GM21786 (cell line): ENCODE results near the gene BTBD16.

Experiments used
- ATAC-seq: cut with Tn5 transposase; IDR thresholded peaks from one replicate; pipeline ENCODE4 v1.9.1; 2021; ENCODE audit not compliant: unreplicated experiment

The BTBD16 gene

DNA sequence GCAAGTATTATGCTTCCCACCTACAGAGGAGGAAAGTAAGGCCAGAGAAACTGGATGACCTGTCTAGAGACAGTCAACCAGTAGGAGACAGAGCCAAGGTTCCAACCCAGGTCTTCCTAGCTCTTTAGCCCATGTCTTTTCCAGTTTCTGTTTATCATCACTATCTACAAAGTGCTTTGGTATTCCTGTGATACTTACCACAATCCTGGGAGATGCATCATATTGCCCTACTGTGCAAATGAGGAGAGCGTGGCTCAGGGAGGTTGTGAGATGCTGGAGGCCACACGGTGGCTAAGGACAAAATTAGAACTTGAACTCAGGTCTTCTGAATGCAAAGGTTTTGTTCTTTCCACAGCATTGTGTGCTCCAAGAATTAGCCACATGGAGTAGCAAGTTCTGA is 92.2 kb downstream of the BTBD16 start:
- no peak for ATAC-seq

DNA sequence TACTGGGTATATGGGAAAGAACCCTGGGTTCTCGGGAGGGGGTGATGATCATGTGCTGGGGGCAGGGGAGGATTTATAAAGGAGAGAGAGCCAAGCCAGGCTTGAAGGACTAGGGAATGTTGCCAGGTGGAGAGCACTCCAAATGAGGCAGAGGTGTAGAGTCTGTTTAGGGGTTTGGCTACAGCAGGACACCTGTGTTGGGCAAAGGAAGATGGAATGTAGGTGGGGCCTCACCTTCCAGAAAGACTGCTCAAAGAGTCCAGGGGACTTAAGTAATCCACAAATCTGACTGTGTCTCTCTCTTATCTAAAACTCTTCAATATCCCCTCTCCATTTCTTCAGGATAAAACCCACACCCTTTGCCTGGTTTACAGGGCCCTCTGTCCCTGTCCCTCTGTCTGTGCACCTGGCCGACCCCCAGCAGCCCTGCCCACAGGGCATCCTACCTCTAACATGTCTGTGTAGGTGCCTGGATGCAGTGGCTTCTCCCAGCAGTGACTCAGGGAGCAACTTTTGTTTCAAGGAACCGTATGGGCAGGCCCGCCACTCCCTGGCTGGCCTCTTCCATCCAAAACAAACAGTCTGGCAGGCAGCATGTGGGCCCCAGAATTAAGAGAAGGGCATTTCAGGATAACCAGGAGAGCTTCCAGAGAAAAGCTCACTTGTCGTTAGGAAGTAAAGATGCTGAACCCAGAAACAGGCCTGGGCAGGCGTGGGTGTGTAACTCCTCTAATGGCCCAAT is 92.8 kb downstream of the BTBD16 start:
- ATAC-seq = no peak

DNA sequence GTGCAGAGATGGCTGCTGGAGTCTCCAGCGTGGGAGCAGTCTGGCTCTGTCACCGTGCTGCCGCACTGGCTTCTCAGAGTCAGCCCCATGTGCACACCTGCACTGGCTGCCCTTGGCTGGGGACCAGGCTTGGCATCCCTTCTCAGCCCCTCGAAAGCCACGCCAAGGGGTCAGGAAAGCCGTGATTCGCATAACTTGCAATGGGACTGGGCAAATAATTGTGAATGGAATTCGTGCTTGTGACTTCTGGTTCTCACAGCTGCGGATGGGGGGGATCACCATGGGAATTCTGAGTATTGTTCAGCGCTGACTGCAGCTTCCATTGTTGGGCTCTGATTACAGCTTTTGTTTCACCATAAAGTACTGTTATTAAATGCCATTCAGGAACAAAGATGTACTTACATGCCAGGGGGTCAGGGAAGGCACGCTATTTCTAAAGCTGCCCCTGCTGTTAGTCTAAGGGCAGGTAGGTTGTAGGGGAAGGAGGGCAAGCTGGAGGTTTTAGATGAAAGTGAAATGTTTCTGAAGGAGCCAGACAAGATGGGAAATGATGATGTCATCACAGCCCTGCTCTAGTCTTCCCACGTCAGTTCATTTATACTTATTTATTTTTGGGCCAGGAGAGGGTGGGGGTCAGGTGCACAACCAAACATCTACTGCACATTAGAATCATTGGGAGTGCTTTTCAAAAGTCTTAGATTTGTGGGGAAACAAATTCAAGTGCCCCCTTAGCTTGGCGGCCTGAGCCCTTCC is 97.6 kb downstream of the BTBD16 start:
- no peak for ATAC-seq

DNA sequence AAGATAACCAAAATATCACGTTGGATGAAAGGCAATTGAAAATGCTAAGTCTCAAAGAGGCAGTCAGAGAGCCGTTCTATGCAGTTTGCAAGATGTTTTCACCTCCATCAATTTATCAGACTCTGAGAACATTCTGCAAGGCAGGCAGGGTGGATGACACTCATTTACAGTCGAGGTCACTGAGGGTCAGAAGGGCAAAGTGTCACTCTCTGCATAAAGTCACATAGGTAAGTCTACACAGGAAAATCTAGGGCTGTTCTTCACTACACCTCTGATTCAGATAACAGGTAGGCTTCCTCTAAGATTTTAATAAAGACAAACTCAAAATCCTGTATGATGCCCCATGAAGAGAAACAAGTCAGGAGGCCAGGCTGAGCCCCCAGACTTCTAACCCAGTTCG is 102.0 kb downstream of the BTBD16 start:
- ATAC-seq = no peak

DNA sequence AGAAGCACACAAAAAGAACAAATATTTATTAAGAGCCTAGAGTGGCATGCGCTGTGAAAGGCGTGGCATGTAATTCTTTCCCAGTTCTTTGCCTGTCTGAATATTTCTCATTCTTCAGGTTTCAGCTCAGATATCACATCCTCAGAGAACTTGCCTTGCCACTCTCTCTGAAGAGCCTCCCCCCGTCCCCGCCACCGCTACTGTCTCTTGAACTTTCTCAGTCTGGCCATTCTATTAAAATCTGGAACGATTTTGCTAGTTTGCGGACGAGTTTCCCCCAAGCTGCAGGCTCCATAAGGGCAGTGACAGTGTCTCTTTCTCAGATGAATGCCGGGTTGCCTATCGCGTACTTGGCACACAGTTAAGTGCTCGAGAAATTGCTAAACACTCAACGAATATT is 102.6 kb downstream of the BTBD16 start:
- ATAC-seq = no peak

DNA sequence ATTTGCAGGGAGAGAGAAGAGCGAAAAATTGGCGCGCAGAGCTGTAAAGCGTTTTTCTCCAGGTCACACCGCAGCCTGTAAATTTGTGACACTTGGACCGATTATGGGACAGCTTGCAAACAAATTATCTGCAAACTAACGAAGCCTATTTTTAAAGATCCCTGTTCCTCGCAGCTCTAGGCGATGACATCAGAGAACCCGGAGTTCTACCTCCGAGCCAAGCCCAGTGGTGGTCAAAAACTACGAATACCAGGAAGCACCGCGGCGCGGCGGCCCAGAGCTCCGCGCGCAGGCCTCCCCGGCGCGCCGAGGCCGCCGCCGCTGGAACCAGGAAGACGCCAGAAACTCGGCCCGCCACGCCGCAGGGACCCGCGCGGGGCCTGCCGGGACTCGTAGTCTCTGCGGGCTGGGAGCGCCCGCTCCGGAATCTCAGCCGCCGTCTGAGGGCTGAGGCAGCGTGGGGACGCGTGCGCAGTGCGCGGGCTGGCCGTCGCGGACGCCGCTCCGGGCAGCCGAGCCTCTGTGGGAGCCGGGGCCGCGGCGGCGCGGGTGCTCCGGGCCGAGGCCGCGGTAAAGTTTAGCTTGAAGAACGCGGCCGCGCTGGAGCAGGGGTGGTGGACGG is 103.3 kb downstream of the BTBD16 start, which contains the start of gene PLEKHA1:
Gene PLEKHA1 (plus strand): TSS at position 472 of the 622 bp plus-strand sequence. CDS start 18,493 bp downstream, outside the sequence.
- ATAC-seq = peak; percentile 84

DNA sequence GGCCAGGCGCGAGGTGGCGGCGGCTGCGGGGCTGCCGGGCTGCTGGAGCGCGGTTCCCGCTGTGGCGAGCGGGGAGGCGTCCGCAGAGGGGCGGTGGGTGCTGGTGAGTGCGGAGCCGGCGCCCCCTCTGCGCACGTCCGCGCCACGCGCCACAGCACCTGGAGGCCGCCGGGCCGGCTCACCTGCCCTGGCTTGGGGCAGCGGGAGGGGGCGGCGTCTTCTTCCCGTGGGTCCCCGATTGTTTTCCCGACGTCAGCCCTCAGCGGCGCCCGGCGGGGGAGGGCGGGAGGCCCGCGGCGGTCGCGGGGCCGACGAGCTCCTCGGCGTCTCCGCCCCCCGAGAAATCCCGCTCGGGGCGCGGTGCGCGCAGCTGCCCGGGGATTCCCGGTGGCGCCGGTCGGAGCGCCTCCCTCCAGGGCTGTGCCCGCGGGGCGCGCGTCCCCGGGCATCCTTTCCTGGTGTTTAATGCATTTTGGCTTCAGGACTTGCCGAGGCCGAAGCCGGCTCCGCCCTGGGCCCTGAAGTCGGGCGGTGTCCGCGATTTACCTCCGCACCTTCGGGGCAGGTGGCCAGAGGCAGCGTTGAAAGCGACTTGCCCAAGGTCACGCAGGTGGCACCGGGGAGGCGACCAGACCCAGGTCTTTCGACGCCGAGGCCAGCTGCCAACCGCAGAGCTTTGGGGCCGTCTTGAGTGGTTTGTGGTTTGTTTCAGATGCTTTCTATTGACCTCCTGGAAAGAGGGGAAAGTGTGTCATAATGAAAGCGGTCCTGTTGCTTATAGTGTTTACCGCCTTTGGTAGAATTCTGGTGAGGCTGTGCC is 104.0 kb downstream of the BTBD16 start:
- ATAC-seq = peak; percentile 61

DNA sequence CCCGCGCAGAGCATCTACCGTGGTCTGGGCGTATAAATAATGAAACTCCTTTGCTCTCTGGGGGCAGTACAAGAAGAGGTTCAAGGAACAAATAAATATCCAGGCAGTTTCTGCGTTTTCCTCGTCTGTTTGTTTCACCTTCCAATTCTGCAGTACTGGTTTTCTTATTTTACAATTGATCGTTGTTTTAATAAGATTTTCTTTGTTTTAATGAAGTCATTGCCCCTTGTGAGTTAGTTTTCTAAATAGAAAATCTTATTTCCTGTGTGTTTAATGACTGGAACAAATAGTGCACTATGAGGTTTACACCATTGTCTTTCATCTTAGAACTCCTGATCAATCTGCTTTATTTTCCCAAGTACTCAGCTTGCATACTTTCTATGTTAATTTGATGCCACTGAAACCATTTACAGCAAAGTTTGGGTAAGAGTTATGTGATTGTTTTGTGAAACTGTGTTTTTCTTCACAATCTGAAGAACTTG is 104.6 kb downstream of the BTBD16 start:
- no peak for ATAC-seq

DNA sequence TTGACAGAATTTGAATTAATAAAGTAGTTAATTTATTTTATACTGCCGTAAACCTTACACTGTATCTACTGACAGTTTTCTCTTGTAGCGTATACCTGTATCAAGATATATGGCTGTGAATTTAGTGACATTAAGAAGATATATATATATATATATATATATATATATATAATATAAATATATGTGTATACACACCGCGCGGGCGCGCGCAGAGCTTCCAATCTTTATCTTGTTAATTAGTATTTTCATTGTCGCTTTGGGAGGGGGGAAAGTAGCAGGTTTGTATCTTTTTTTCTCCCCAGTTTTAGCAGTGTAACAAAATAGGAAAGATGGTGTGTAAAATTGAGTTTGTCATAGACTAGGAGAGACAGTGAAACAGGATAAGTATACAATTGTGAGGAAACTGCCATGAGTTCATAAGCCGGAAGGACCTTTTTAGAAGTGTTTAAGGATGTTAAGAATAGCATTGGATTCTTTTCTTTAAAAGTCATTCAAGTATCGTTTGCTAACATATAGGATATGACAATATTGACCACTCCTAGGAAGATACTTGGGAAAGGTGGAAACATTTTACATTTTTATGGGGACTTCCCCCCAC is 105.4 kb downstream of the BTBD16 start:
- no peak for ATAC-seq

DNA sequence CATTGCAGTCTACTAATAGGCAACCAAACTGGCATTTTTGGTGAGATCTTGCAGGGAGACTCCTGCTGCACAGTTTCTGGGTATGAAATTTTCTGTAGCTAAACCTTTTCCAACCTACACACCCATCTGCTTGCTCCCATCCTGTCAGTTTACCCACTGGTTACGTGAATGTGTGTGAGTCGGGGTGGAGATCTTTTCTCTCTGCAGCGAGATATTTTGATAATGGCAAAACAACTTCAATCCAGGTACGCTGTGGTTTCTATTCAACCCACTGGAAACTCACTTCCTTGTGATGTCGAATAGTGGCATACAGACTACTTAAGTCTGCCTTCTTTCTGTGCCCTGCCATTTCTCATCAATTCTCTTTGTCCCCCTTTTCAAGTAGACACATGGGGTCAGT is 107.9 kb downstream of the BTBD16 start:
- no peak for ATAC-seq

DNA sequence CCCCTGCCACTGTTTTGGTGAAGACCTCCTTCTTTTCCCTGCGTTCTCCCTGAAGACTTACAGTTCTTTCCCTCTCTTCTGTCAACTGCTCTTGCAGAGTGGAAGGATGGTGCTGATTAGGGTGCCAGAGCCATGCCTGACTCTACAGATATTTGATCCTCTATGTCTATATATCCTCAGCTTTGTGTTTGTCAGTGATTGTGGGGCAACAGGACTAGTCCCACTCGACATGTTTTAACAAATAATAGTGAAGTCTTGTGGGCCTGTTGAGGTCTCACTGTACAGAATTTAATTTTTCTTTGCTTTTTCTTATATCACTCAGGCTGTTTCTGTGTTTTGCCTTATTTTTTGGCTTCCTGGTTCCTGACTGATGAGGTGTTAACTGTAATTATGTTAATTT is 108.4 kb downstream of the BTBD16 start:
- no peak for ATAC-seq

DNA sequence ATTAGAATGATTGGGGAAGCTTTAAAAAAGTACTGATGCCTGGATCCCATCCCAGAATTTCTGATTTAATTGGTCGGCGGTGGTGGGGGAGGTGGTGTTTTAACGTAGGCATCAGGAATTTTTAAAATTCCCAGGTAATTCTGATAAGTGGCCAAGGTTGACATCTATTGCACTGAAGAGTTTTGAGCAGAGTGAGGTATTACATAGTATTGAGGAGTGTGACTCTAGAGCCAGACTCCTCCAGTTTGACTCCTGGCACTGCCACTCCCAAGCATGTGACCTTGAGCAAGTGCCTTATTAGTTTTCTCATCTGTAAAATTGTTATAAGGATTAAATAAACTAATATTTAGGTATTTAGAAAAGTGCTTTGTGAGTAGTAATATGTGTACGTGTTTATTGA is 109.6 kb downstream of the BTBD16 start:
- ATAC-seq = no peak

DNA sequence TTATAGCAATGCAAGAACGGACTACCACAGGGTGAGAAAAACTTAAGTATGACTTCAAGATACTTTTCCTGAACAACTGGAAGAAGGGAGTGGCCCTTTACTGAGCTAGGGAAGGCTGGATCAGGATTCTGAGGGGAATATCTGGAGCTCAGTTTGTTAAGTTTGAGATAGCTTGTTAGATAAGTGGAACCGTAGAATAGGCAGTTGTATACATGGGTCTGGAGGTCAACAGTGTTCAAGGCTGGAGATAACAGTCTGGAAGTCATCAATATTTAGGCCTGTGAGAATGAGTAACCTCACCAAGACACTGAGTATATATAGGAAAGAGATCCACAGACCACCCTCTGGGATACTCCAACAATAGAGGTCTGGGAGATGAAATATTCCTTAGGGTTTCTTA is 110.6 kb downstream of the BTBD16 start:
- ATAC-seq = no peak

DNA sequence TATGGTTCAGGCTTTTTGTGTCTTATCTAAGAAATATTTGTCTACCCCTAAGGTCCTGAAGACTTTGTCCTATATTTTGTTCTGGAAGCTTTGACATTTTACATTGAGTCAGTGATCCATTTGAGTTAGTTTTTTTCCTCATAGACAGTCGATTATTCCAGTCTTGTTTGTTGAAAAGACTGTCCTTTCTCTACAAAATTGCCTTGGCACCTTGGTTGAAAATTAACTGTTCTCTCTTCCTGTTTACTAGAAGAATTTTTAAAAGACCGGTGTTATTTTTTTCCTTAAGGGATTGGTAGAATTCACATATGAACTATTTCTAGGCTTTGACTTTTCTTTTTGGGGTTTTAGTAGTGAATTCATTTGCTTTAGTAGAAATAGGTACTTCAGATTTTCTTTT is 115.4 kb downstream of the BTBD16 start:
- no peak for ATAC-seq

DNA sequence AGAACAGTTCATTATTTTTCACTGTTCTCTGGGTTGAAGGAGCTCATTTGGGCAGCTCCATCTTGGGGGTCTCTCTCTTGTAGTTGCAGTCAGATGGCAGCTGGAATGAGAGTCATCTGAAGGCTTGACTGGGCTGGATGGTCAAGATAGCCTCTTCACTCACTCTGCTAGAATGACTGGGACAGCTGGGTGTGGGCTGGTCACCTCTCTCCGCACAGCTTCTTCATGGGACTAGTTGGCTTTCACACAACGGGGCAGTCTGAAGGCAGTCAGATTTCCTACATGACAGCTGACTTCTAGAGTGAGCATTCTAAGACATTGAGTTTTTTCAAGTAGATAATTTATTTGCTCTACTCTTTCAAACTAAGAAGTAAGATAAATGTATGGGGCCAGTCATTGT is 116.5 kb downstream of the BTBD16 start:
- no peak for ATAC-seq
